GM18519 (cell line): Measurements from ENCODE around the gene PAFAH1B2.
"Not testable (repeated sequence)": the region's sequence is repeated elsewhere in the genome, so short reads cannot be mapped to it uniquely, and the experiment has no call there.

ENCODE experiments used
- ATAC-seq: cut with Tn5 transposase; IDR thresholded peaks from one replicate; pipeline ENCODE4 v1.9.1; 2021; ENCODE audit warnings: mild to moderate bottlenecking, moderate library complexity; ENCODE audit not compliant: unreplicated experiment, low FRiP score

Gene PAFAH1B2

DNA sequence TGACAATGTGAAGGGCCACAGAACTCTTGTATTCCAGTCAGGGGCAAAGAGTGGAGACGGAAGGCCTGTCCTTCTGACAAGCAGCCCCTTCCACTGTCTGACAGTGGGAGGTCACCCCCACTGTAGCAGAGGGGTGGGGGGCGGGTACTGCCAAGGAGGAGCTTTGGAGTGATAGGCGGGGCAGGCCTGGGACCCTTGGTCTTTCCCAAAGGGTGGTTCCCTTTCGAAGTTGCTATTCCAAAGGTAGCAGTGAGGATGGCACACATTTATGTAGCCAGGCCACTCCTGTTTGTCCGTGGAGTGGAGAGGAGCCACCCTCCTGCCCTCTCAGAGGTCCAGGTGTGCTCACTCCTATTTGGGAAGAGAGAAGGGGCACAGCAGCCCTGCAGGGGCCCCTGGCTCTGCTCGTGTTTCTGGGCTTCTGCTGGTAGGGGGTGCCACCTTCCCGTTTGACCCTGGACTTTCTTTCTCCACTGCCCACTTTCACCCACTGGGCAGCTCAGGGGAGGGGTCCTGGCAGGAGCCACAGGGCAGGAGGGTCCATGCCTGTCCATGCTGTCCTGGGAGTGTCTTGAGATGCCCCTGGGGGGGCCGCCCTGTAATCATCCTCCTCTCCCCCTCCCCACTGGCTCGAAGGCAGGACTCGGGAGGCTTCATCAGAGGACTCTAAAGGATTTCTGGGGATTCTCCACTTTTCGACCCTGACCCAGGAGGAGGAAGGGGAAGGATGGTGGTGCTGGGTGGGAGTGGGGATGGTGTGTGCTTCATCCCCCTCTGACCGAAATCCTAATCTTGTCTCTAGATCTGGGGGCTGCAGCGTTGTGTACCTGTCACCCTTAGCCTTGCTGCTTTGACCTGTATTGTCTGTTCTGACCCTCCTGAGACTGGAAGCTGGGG is 56.1 kb downstream of the PAFAH1B2 start:
- no peak for ATAC-seq

DNA sequence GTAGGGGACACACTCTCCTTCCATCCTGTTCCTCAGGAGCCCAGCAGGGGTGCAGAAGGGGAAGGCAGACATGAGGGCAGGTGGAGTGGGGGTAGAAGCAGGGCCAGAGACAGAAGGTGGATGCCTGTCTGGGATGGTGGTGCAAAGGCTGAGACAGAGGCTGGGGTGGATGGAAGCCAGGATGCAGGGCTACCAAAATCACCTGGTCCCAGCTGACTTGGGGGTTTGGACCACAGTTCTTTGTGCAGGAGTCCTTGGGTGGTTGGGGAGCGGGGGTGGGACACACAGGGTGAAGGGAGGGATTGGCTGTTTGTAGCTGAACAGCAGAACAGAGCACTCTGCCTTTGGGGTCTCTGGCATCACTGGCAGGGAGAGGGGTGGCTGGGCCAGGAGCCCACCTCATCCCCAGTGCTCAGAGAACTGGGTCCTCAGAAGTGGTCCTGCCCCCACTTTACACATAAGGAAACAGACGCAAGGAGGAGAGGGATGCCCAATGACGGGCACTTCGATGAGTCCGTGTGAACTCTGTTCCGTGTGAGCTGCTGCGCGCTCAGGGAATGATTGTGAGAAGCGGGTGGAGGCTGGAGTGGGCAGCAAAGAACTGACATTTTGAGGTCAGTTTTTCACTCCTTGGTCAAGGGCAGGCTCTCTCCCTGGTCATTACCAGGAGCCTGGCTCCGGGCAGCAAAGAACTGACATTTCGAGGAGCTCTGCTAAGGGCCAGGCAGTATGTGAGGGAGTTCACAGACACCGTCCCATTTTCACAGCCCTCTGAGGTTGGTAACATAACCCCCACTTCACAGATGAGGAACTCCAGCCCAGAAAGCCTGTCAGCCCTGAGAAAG is 56.9 kb downstream of the PAFAH1B2 start:
- ATAC-seq = no peak

DNA sequence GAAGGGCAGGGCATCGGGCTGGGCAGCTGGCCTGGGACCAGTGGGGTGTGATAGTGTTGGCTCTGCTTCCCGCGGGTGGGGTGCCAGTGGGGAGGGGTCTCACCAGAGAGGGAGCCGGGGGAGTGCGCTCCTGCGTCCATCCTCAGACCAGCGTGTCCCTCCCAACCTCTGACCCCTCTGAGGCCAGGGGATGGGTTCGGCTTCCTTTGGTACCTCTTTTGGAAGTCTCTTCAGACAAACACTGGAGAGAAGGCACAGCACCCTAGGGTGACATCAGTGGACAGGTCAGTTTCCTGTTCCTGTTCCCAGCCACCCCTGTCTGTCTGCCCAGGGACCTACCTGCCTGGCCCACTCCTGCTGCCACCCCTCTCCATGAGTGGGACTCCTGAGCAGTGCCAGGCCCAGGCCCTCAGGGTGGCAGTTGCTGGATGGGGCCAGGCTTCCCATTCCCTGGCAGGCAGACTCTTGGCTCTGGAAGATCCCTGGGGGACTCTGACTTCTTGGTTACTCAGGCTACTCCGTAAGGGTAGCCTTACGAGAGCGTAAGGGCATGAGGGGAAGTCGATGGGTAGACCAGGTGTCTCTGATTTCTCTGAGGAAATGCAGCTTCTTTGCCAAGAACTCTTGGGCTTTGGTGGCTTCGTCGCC is 57.7 kb downstream of the PAFAH1B2 start:
- no peak for ATAC-seq

DNA sequence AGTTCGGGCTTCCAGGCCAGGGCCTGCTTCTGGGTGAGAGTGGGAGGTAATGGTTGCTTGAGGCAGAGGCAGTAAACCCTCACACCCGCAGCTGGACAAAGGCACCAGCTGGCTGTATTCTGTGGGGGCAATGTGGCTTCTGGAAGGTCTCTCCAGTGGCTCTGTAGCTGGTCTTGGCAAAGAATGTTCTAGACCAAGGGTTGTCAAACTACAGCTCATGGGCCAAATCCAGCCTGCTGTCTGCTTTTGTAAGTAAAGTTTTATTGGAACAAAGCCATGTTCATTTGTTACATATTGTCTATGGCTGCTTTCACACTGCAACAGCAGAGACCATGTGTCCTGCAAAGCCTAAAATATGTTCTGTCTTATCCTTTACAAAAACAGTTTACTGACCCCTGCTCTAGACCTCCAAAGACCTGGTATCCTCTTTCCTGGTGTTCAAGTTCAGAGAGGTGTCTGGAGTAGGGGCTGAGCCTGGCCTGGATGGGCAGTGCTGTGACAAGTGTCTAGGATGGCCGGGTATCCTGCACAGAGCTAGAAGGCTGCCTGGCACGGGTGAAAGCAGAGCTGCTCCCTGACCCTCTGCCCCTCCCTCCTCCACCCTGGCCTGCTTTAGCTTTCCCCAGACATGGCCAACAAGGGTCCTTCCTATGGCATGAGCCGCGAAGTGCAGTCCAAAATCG is 58.4 kb downstream of the PAFAH1B2 start:
- no peak for ATAC-seq

DNA sequence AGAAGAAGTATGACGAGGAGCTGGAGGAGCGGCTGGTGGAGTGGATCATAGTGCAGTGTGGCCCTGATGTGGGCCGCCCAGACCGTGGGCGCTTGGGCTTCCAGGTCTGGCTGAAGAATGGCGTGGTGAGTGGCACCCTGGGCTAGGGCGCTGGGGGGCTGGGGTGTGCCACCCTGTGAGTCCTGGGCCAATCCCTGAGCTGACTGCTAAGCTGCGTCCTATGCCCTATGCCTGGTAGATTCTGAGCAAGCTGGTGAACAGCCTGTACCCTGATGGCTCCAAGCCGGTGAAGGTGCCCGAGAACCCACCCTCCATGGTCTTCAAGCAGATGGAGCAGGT is 59.0 kb downstream of the PAFAH1B2 start:
- no peak for ATAC-seq

DNA sequence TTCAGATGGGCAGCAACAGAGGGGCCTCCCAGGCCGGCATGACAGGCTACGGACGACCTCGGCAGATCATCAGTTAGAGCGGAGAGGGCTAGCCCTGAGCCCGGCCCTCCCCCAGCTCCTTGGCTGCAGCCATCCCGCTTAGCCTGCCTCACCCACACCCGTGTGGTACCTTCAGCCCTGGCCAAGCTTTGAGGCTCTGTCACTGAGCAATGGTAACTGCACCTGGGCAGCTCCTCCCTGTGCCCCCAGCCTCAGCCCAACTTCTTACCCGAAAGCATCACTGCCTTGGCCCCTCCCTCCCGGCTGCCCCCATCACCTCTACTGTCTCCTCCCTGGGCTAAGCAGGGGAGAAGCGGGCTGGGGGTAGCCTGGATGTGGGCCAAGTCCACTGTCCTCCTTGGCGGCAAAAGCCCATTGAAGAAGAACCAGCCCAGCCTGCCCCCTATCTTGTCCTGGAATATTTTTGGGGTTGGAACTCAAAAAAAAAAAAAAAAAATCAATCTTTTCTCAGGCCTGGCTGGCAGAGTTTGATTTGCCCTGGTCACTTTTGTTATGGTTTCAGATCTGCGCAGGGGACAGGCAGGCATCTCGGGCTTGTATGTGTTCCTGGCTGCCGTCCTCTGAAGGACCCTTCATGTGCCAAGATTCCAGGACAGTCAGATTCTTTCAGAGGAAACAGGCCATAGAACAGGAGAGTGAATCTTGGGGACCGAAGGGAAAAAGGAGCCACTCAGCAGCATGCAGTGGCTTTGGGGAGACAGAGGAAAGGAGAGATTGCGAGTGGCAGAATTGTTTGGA is 60.4 kb downstream of the PAFAH1B2 start:
- ATAC-seq = no peak

DNA sequence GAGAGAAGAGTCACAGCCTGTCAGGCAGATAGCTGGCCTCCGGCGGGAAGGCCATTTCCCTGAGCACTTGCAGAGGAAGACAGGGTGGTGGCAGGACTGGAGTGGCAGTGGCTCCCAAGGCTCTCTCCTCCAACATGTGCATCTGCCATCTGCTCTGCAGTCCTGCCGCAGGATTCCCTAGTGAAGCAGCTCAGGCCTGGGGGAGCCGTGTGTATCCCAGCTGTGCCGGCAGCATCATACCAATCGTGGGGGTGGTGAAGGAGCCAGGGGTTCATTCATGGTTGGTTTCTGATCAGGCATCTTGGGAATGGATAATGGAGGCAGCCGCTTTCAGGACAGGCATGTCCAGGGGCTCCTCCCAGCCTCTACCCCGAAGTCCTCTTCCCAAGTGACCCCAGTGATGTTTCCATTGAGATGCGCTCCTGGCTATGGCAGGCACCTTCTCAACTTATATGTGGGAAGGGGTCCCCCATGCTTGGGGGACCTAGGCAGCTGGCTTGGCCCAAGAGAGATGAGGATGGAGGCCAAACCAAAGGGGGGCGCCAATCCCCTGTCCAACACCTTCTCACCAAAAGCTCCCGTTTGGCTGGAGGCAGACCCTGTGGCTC is 61.2 kb downstream of the PAFAH1B2 start:
- no peak for ATAC-seq

DNA sequence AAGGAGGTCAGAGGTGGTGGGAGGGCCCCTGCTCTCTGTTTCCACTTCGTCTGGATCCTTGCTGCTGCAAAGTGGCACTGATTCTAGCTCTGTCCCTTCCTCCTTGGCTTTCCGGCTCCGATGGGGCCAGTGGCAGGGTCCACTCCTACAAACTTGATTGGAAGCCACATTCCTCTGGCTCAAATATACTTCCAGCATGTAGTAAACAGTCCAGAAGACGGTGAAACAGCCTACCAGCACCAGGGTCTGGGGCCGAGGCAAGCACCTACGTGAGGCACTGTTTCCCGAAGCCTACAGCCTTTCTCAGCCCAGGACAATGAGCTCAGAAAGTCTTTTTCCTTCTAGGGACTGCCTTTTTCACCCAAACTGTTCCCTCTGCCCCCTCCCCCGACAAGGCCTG is 62.0 kb downstream of the PAFAH1B2 start:
- ATAC-seq = not testable (repeated sequence)

DNA sequence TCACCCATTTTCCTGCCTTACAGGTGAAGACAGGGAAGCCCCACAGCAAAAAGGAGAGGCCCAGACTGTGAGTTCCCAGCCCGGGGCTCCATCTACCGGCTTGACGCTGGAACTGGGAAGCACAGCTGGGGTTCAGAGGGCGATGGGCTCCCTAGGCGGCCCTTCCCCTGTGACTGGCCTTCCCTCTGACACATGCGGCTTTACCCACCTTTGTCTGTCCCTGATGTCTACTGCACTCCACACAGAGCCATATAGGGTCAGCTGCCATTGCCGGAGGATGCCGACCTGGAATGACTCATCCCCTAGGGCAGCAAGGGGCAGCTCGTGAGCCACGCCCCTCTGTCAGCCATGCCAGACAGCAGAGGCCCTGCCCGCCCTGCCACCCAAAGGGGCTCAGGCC is 62.8 kb downstream of the PAFAH1B2 start:
- ATAC-seq = not testable (repeated sequence)

DNA sequence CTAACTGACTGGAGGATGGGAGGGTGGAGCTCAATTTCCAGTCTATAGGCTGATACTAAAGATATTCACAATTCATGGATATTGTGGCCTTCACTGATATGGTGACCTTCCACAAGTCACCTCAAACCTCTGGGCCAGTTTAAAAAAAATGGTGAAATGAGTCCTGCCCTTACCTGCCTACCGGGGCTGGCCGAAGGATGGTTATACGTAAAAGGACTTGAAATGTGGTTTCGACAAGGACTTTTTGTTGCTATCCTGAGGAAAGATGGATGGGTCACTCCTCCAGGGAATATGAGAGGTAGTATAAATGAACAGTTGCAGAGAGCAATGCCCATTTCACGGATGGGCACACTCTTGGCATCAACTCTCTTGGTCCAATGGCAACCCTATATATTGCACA is 63.4 kb downstream of the PAFAH1B2 start:
- ATAC-seq = not testable (repeated sequence)

DNA sequence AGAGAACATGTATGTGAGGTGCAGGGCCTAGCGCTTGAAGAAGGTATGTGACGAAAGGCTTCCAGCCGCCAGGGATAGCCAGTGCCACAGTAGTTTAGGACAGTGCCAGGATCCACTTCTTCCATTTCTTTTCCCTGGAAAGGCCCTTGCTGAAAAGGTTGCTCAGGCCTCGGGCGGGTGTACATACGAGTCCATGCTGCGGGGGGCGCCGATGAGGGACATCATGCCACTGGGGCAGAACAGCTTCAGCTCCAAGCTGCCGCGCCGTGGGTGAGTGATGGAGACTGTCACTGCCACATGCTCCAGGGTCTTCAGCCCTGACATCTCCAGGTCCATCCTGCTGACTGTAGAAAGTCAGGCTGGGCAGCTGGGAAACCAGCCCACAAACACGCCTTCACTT is 64.6 kb downstream of the PAFAH1B2 start:
- ATAC-seq = not testable (repeated sequence)

DNA sequence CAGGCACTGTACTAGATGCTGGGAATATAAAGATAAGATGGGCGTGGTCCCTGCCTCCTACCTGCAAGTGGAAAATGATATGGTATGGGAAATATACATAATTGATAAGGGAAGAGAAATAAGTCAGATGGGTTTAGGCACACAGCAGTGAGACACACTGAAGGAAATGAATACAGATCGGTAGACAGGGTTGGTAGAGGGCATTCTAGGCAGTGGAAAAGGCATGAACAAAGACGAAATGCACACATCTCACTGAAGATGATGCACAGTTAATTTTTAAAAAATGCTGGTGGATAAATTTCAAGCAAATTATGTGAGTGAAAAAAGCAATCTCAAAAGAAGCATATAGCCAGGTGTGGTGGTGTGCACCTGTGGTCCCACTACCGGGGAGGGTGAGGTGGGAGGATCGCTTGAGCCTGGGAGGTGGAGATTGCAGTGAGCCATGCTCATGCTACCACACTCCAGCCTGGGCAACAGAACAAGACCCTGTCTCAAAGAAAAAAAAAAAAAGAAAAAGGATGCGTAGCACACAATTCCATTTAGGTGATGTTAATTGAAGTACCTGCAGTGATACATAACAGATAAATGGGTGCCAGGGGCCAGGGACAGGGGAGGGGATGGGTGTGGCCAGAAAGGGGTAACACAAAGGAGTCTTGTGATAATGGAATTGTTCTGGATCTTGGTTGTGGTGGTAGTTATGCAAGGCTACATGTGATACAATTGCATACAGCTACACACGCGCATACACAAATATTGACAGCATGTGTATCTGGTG is 65.5 kb downstream of the PAFAH1B2 start:
- ATAC-seq = not testable (repeated sequence)

DNA sequence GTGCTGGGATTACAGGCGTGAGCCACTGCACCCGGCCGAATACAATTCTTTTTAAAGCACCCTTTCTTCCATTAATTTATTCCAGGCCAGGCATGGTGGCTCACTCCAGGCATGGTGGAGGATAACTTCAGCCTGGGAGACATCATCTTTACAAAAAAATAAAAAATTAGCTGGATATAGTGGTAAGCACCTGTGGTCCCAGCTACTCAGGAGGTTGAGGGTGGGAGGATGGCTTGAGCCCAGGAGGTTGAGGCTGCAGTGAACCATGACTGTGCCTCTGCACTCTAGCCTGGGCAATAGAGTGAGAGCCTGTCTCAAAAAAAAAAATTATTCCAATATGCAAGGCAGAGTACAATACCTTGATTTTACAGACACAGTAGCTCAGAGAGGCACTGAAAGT is 66.5 kb downstream of the PAFAH1B2 start:
- ATAC-seq = no peak

DNA sequence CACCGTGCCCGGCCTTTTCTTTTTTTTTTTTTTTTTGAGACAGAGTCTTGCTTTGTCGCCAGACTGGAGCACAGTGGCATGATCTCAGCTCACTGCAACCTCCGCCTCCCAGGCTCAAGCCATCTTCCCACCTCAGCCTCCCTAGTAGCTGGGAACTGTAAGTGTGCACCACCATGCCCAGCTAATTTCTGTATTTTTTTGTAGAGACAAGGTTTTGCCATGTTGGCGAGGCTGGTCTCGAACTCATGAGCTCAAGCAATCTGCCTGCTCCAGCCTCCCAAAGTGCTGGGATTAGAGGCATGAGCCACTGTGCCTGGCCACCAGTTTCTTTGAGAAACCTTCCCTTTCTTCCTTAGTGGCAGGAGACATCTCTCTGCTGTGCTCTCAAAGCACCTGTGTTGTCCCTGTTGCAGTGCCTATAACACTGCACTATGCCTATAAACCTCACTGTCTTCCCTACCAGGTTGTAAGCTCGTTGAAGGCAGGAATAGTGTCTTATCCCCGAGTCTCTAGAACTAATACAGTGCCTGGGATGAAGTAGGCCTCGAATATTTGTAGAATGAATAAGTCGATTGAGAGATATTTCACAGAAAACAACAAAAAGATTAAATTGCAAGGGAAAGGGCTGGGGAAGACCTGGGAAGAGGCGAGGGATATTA is 68.7 kb downstream of the PAFAH1B2 start:
- no peak for ATAC-seq

DNA sequence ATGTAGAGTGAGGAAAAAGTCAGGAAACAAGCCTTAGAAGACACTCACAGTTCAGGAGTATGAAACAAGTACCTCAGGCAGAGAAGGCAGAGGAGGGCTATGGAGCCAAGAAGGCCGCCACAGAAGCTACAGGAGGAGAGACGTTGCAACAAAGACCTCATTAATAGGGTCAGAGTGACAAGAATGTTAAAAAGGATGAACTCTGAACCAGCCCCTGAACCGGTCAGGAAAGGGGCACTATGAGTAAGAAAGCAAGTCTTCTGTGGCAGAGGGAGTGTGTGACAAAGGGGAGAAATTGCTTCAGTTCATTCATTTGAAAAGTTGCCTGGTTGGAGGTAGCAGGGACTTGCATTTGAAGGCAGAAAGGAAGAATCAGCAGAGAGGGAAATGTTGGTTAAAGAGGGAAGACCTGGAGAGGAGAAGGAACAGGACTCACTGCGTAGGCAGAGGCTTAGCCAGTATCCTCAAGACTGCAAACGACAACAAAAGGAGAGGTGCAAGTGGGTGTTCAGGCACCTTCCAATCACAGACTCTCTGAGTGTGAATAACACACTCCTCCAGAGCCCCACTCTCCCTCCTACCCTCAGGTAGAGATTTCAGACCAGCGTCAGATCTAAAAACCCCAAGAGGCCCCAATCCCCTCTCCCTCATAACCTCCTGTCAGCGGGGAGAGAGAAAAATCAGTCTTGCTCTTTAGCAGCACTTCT is 70.5 kb downstream of the PAFAH1B2 start:
- no peak for ATAC-seq

DNA sequence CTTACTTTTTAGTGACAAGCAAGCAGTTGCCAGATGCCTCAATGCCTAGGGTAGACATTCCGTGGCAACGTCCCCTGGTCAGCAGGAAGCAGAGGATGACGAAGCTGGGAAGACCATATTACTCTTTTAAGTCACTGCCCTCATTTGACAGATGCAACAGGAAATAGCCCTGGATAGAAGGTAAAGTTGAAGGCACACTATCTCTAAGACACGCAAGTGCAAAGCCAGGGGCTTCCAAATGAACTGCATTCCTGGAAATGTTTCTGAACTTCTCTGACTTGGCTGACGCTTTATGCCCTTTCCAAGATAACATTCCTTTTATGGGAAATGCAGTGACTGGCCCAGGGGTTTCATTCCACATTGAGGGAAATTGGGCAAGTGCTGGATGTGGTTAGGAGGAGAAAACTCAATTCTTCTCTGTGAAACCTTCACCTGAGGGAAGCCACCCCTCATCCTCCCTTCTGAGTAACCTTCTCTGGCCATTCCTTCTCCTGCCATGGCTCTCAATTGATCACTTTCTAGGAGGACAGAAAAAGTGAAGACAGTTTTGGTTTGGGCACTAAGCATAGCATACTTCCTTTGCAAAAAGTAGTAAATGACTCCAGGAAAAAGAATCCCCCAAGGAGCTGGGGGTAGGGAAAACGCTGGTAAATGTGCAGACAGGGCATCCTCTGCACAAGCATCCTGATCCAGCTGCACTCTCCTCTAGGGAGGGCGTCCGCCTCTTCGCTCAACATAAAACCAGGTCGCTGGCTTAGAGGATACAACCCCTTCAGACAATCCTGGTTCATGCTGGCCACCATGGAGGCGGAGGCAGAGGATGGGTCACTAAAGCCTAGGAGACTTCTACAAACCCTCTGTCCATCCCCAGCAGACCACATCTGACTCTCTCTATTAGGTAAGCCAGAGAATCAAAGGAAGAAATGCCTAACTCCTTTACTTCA is 73.3 kb downstream of the PAFAH1B2 start:
- ATAC-seq = no peak
